GM13976 (cell line): ENCODE data around the gene ATP13A4.

Experiments used
- DNase-seq: peaks from one replicate; pipeline ENCODE4 v3.0.0; 2012; ENCODE audit warnings: low spot score
- in situ Hi-C: fragments of 300-500 bp; cut with MboI; formaldehyde crosslinking; loops from one replicate; pipeline ENCODE4 v1.12.0; 2022; ENCODE audit warnings: low sequenced_read_pairs, mixed read lengths, inconsistent platforms; ENCODE audit not compliant: unreplicated experiment
- TF ChIP-seq, protein P1 (sequence below): IDR thresholded peaks from 2 replicates; pipeline ENCODE4 v1.5.1; 2012; ENCODE audit warnings: borderline replicate concordance, mild to moderate bottlenecking; ENCODE audit not compliant: insufficient read depth; ENCODE audit errors: extremely low read depth, missing control alignments, control extremely low read depth

The ATP13A4 gene

GRCh38 chr3:193470710-193471109 lies 84.0 kb downstream of the ATP13A4 start:
- TF ChIP-seq, protein P1, sequence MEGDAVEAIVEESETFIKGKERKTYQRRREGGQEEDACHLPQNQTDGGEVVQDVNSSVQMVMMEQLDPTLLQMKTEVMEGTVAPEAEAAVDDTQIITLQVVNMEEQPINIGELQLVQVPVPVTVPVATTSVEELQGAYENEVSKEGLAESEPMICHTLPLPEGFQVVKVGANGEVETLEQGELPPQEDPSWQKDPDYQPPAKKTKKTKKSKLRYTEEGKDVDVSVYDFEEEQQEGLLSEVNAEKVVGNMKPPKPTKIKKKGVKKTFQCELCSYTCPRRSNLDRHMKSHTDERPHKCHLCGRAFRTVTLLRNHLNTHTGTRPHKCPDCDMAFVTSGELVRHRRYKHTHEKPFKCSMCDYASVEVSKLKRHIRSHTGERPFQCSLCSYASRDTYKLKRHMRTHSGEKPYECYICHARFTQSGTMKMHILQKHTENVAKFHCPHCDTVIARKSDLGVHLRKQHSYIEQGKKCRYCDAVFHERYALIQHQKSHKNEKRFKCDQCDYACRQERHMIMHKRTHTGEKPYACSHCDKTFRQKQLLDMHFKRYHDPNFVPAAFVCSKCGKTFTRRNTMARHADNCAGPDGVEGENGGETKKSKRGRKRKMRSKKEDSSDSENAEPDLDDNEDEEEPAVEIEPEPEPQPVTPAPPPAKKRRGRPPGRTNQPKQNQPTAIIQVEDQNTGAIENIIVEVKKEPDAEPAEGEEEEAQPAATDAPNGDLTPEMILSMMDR: no peak
- no peak for DNase-seq
- in situ Hi-C loops: loop anchor here (25.0 kb wide), 1 partner anchor 658 kb away; no protein-coding TSS in a partner anchor

DNA sequence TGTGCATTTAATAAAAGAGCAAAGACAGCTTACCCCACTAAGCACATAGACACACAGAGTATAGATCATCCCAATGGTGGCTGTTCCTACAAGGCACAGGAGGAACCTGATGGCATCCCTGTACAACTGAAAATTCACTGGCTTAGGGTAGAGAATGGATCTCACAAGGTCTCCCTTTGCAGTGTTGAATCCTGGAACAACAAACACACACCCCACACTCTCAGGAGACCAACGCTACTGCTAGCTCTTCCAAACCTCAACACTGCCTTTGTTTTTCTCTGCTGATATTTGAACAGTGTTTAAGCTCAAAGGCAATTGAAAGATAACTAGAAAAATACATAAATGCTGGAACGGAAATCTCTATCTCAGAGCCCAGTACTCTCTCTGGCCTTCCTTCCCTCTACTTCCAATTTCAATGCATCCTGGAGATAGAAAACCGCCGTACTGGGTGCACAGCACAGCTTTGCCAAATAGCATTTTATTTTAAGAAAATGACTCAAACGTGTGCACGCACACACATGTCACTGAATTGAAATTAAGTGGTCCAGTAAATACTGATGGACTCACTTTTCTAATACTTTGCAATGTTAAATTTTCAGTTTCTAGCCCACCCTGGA lies 88.6 kb downstream of the ATP13A4 start:
- TF ChIP-seq, protein P1: no peak
- in situ Hi-C loops: loop anchor here (25.0 kb wide), 1 partner anchor 654 kb away; no protein-coding TSS in a partner anchor
- DNase-seq: no peak

GRCh38 chr3:193464889-193465288 lies 89.8 kb downstream of the ATP13A4 start:
- TF ChIP-seq, protein P1: no peak
- in situ Hi-C loops: loop anchor here (25.0 kb wide), 1 partner anchor 653 kb away; no protein-coding TSS in a partner anchor
- no peak for DNase-seq

GRCh38 chr3:193457526-193457925 lies 97.2 kb downstream of the ATP13A4 start:
- in situ Hi-C loops: loop anchor here (25.0 kb wide), 1 partner anchor 645 kb away; no protein-coding TSS in a partner anchor
- DNase-seq: no peak
- TF ChIP-seq, protein P1: no peak

DNA sequence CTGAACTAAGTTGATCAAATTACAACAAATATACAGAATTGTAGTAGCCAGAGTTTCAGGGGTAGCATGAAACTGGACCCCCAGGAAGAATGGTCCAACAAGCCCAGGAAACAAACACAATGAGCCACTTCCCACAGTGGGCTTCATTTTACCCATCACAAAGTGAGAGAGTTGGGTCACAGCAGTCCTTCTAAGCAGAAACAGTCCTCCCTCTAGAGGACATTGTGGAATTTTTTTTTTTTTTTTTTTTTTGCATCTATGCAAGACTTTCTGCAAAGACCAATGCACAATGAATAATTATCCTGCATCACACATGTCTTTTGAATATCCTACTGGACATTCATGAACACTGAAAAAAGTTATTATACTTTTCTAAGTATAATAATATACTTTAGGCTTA lies 102.4 kb downstream of the ATP13A4 start:
- no peak for DNase-seq
- TF ChIP-seq, protein P1: no peak
- in situ Hi-C loops: loop anchor here (25.0 kb wide), 1 partner anchor 640 kb away; no protein-coding TSS in a partner anchor

DNA sequence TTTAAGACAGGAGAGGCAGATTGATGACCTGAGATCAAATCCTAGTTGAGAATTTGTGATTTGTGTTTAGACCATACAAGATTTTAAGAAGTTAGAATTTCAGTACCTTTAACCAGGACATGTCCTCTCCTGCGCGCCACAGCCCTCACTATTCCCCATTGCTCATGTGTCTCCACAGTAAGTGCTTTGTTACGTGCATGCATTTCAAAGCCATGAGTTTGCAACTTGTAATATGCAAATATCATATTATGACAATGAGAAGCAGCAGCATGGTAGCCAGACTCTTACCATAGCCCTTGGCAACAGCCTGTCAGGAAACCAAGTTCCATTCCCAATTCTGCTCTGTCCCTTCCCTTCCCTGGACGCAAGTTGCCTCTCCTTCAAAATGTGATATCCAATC lies 102.8 kb downstream of the ATP13A4 start:
- TF ChIP-seq, protein P1: no peak
- in situ Hi-C loops: loop anchor here (25.0 kb wide), 1 partner anchor 640 kb away; no protein-coding TSS in a partner anchor
- DNase-seq: no peak
